HG02759 (cell line): ENCODE results near the gene PCDHA1.
"Not testable (repeated sequence)": the region's sequence is repeated elsewhere in the genome, so short reads cannot be mapped to it uniquely, and the experiment has no call there.

Experiments used
- ATAC-seq: cut with Tn5 transposase; IDR thresholded peaks from one replicate; pipeline ENCODE4 v1.9.1; 2021; ENCODE audit warnings: mild to moderate bottlenecking, moderate library complexity; ENCODE audit not compliant: unreplicated experiment

The PCDHA1 gene

GRCh38 chr5:140849831-140850634 is 64.1 kb downstream of the PCDHA1 start:
- ATAC-seq: not testable (repeated sequence)

GRCh38 chr5:140855772-140856674 is 70.1 kb downstream of the PCDHA1 start, which contains the start of gene PCDHA10:
Gene PCDHA10 (plus strand): TSS chr5:140855897. CDS start chr5:140856049, 152 bp downstream.
- ATAC-seq: no peak

- no peak for ATAC-seq
Measured at GRCh38 chr5:140857177-140857986, 71.4 kb downstream of the PCDHA1 start.

- ATAC-seq: no peak
Measured at GRCh38 chr5:140857987-140858240, 72.0 kb downstream of the PCDHA1 start.

GRCh38 chr5:140862441-140863295 is 76.7 kb downstream of the PCDHA1 start:
- ATAC-seq: no peak

- no peak for ATAC-seq
Measured at GRCh38 chr5:140868721-140869554, 83.0 kb downstream of the PCDHA1 start, which contains the start of gene PCDHA11. Gene PCDHA11 (plus strand): TSS chr5:140868957. CDS start chr5:140869104, 147 bp downstream.

GRCh38 chr5:140869555-140869886 is 83.6 kb downstream of the PCDHA1 start:
- no peak for ATAC-seq

GRCh38 chr5:140870221-140871201 is 84.6 kb downstream of the PCDHA1 start:
- ATAC-seq: no peak

- ATAC-seq: no peak
Measured at GRCh38 chr5:140875085-140876065, 89.4 kb downstream of the PCDHA1 start, which contains the start of gene PCDHA12. Gene PCDHA12 (plus strand): TSS chr5:140875308. CDS start chr5:140875473, 165 bp downstream.

GRCh38 chr5:140876541-140877261 is 90.8 kb downstream of the PCDHA1 start:
- ATAC-seq: not testable (repeated sequence)

GRCh38 chr5:140877262-140877581 is 91.3 kb downstream of the PCDHA1 start:
- no peak for ATAC-seq

- ATAC-seq: no peak
Measured at GRCh38 chr5:140881889-140882590, 96.1 kb downstream of the PCDHA1 start, which contains the start of gene PCDHA13. Gene PCDHA13 (plus strand): TSS chr5:140882124. CDS start chr5:140882269, 145 bp downstream.

GRCh38 chr5:140882591-140882899 is 96.6 kb downstream of the PCDHA1 start:
- no peak for ATAC-seq

GRCh38 chr5:140883373-140883772 is 97.4 kb downstream of the PCDHA1 start:
- ATAC-seq: no peak

GRCh38 chr5:140883927-140884697 is 98.2 kb downstream of the PCDHA1 start:
- ATAC-seq: no peak
